ENCODE results near the gene DENND1C.

DNA sequence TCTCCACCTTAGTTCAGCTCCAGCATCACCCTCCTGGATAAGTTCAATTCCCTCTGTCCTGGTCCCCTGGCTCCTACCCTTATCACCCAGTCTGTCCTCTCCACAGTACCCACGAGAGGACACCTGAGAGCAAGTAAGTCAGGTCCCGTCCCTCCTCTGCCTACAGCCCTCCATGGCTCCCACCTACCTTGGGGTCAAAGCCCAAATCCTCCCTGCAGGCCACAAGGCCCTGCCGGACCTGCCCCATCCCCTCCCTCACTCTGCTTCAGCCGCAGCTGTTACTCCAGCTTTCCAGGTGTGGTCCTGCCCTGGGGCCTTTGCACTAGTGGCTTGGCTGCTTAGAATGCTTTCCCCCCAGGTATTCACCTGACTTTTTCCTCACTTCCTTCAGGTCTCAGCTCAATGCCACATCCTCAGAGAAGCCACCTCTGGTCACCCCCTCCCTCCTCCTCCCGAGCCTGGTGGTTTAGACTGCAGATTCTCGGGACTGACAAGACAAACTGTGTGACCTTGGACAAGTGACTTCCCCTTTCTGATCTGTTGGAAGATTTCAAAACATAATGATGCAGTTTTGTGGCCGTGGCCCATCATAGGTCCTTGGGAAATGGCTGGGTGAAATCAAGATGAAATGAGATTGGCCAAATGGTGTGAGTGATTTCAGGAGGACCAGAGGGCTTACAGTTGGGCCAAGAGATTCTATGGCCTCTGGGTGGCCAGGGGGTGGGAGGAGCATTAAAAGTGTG is 16.9 kb upstream of the DENND1C start:
- TF ChIP-seq, protein P1, sequence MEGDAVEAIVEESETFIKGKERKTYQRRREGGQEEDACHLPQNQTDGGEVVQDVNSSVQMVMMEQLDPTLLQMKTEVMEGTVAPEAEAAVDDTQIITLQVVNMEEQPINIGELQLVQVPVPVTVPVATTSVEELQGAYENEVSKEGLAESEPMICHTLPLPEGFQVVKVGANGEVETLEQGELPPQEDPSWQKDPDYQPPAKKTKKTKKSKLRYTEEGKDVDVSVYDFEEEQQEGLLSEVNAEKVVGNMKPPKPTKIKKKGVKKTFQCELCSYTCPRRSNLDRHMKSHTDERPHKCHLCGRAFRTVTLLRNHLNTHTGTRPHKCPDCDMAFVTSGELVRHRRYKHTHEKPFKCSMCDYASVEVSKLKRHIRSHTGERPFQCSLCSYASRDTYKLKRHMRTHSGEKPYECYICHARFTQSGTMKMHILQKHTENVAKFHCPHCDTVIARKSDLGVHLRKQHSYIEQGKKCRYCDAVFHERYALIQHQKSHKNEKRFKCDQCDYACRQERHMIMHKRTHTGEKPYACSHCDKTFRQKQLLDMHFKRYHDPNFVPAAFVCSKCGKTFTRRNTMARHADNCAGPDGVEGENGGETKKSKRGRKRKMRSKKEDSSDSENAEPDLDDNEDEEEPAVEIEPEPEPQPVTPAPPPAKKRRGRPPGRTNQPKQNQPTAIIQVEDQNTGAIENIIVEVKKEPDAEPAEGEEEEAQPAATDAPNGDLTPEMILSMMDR (IDR thresholded peaks at IDR 0.05; ENCODE audit: poor library complexity, severe bottlenecking): no peak
- TF ChIP-seq POLR2AphosphoS5 (IDR thresholded peaks at IDR 0.05) (no peak), MXI1 (conservative IDR thresholded peaks at IDR 0.05; ENCODE audit: poor library complexity, severe bottlenecking) (no peak)
